Esophagus muscularis mucosa (tissue), 3 donors: ENCODE data around the gene TNFRSF11A.

ENCODE experiments used
- POLR2AphosphoS5 ChIP-seq, 2 donors: sonication (generic); formaldehyde crosslinking; IDR thresholded peaks; one replicate each; pipeline ENCODE4 v1.6.1; 2017; ENCODE audit warnings: antibody characterized with exemption in 2 of 2
- TF ChIP-seq, protein P1 (sequence below), 3 experiments: fragments of 200-600 bp in 2 of 3; fragments of 450-650 bp in 1 of 3; sonication (generic) in 2 of 3; IDR thresholded peaks; one replicate each; pipeline ENCODE4 v1.5.1; 2017 to 2019; ENCODE audit warnings: antibody characterized with exemption in 3 of 3, mild to moderate bottlenecking in 2 of 3, moderate library complexity in 1 of 3

GRCh38 chr18:62400916-62401315 is 75.8 kb downstream of the TNFRSF11A start:
- TF ChIP-seq, protein P1, sequence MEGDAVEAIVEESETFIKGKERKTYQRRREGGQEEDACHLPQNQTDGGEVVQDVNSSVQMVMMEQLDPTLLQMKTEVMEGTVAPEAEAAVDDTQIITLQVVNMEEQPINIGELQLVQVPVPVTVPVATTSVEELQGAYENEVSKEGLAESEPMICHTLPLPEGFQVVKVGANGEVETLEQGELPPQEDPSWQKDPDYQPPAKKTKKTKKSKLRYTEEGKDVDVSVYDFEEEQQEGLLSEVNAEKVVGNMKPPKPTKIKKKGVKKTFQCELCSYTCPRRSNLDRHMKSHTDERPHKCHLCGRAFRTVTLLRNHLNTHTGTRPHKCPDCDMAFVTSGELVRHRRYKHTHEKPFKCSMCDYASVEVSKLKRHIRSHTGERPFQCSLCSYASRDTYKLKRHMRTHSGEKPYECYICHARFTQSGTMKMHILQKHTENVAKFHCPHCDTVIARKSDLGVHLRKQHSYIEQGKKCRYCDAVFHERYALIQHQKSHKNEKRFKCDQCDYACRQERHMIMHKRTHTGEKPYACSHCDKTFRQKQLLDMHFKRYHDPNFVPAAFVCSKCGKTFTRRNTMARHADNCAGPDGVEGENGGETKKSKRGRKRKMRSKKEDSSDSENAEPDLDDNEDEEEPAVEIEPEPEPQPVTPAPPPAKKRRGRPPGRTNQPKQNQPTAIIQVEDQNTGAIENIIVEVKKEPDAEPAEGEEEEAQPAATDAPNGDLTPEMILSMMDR (IDR thresholded peaks at IDR 0.05) = no peak
- TF ChIP-seq POLR2AphosphoS5 (IDR thresholded peaks at IDR 0.05) = no peak
